ENCODE data around the gene KIF26B.

- TF ChIP-seq POLR2AphosphoS5 (IDR thresholded peaks at IDR 0.05) (no peak), CTCF (IDR thresholded peaks at IDR 0.05) (no peak)
Observed at GRCh38 chr1:245690946-245691541, 536.3 kb downstream of the KIF26B start.

Data from stomach (tissue), 4 donors.